CMK (cell line): Measurements from ENCODE around the gene CBX1.

Experiments
- DNase-seq: peaks from one replicate; pipeline ENCODE4 v3.0.0-alpha.2; 2010; ENCODE audit warnings: low read depth

CBX1 gene

GRCh38 chr17:48025904-48026501 lies 75.3 kb downstream of the CBX1 start:
- DNase-seq, result no peak

DNA sequence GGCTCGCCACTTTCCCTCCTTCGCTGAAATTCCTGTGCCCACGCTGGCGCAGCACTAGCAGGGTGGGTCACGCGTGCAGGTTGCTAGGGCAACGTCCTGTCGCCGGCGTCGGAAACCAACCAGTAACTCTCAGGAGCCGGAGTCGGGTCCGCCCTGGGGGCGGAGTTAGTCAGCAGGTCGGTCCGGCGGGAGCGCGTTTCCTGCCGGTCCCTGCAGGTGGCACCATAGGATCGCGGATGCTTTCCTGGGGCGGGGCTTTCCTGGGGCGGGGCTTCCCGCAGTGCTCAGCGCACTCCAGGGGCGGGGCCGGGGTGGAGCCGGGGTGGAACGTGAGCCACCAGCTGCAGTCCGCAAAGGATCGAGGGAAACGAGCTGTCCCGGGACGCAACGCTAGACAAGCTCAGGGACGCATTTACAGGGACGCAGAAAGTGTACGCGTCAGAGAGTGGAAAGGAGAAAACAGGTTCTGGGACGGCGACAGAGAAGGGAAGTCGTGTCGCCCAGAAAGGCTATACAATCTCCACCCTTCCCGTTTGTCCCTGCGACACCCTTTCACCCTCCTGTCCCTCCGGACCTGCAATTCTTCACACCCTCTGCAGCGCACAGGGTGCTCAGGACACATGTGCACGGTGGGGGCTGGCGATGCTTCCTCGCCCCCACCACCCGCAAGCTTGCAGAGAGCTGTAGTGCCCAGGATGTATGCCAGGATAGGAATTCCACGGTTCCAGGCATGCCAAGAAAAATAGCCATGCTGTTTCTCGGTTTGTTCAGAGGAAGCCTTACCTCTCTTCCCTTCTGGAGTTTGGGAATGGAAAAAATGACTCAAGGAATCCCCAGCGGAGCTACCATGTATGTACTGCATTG lies 76.0 kb downstream of the CBX1 start:
- DNase-seq, result peak; percentile 90

DNA sequence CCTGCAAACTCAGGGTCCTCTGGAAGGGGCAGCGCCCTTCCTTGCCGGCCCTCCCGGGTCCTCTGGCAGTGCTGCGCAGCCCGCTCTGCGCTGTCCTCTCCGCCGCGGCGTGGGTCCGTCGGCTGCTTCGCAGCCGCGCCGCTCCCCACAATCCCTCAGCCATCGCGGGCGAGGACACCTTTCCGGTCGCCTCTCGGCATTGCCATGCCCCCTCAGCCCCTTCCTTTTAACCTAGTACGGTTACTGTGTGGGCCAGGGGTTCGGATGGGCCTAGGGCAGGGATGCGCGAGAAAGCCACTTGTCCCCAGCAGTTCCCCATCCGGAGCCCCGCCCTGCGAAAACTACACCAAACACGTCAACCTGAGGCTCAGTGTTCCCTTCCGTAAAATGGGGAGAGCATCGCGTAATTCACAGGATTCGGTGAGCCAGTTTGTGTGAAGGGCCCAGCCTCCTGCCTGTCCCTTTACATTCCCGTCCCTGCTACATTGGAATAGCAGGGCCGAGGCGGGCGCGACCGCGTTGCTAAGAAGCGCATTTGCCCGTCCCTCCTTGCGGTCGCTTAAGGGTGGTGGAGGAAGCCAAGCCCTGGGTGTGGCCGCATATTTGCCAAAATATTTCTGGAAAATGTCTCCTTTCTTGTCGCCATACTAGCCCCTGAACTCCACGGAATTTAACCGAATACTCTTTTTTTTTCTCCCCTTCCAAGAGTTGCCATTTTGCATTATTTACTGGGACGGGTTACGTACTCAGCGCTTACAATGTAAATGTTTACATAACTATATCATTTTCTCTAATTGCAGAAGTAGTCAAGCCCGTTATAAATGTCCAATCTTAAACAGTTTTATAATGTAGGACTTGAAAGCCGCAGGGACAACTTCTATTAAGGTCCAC lies 76.9 kb downstream of the CBX1 start:
- DNase-seq, result no peak

GRCh38 chr17:48023400-48024148 lies 77.7 kb downstream of the CBX1 start:
- DNase-seq, result no peak

- DNase-seq, result no peak
These were observed 78.4 kb downstream of the CBX1 start for GRCh38 chr17:48022901-48023300.

DNA sequence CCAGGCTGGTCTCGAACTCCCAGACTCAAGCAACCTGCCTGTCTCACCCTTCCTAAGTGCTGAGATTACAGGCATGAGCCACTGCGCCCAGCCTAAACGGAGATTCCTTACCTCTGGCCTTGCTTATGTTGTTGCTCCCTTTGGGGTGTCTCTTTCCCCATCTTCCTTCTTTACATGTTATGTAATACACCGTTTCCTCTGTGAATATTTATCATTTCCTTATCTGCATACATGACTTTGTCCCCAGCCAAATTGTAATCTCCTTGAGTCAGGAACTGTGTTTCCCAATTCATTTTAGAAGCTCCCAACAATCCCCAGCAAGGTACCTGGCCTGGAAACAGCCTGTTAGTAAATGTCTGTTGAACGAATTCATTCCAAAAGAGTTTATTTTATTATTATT lies 79.3 kb downstream of the CBX1 start:
- no peak for DNase-seq
